Lower leg skin (tissue), 3 donors: ENCODE results near the gene PPIB.

Experiments used
- POLR2A ChIP-seq, 2 donors: fragments of 450-650 bp; IDR thresholded peaks; one replicate each; pipeline ENCODE4 v1.6.1; 2016 to 2017; ENCODE audit warnings: antibody characterized with exemption in 2 of 2, mild to moderate bottlenecking in 1 of 2, moderate library complexity in 1 of 2
- TF ChIP-seq, protein P1 (sequence below), 3 donors: fragments of 450-650 bp; IDR thresholded peaks; one replicate each; pipeline ENCODE4 v1.5.1; 2016; ENCODE audit warnings: antibody characterized with exemption in 3 of 3, mild to moderate bottlenecking in 3 of 3, moderate library complexity in 2 of 3

DNA sequence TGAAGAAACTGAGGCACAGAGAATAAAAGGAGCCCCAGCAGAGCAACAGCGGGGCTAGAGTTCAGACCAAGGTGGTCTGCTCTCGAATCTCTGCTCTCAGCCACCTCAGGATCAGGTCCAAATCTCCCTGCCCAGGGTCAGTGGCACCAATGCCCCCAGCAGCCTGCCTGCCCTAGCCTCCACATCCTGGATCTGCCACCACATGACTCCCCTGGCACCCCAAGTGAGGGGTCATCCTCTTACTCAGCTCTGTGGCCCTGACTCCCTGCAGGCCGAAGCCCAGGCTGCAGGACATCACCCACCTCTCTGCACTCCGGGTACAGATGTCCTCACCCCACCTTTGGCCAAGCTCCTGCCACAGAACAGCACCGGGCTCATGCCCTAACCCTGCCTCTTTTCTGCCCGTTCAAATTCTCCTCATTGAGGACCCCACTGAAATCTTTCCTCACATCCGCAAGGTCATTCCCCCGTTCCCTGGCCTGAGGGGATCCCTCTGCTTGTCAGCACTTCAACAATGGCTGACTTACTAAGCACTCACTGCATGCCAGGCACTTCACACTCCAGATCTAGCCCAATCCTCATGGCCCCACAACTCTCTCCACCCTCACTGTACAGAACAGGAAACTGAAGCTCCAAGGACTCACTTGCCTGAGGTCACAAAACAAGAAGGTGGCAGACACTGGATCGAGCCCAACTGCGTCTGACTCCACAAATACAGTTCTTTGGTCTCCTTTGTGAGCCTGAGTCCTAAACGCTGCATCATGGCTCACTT, 4.3 kb downstream of the PPIB start:
- TF ChIP-seq, protein P1, sequence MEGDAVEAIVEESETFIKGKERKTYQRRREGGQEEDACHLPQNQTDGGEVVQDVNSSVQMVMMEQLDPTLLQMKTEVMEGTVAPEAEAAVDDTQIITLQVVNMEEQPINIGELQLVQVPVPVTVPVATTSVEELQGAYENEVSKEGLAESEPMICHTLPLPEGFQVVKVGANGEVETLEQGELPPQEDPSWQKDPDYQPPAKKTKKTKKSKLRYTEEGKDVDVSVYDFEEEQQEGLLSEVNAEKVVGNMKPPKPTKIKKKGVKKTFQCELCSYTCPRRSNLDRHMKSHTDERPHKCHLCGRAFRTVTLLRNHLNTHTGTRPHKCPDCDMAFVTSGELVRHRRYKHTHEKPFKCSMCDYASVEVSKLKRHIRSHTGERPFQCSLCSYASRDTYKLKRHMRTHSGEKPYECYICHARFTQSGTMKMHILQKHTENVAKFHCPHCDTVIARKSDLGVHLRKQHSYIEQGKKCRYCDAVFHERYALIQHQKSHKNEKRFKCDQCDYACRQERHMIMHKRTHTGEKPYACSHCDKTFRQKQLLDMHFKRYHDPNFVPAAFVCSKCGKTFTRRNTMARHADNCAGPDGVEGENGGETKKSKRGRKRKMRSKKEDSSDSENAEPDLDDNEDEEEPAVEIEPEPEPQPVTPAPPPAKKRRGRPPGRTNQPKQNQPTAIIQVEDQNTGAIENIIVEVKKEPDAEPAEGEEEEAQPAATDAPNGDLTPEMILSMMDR (IDR thresholded peaks at IDR 0.05): no peak
- no peak for TF ChIP-seq POLR2A (IDR thresholded peaks at IDR 0.05)
